ENCODE measurements around the gene LYPD3.

GRCh38 chr19:43429395-43429794 lies 36.0 kb downstream of the LYPD3 start:
- TF ChIP-seq CTCF (conservative IDR thresholded peaks at IDR 0.05) (no peak), ZFX (IDR thresholded peaks at IDR 0.05) (no peak)

All from C4-2B (cell line).